CD4-positive, alpha-beta T cell treated with Interleukin-1 beta for 1 hour (primary cell): Measurements from ENCODE around the gene MCM10.
"Not testable (repeated sequence)": the region's sequence is repeated elsewhere in the genome, so short reads cannot be mapped to it uniquely, and the experiment has no call there.

ENCODE experiments used
- DNase-seq, 2 donors: peaks; one replicate each; pipeline ENCODE4 v3.0.0-alpha.2; 2020 to 2022

Gene MCM10

DNA sequence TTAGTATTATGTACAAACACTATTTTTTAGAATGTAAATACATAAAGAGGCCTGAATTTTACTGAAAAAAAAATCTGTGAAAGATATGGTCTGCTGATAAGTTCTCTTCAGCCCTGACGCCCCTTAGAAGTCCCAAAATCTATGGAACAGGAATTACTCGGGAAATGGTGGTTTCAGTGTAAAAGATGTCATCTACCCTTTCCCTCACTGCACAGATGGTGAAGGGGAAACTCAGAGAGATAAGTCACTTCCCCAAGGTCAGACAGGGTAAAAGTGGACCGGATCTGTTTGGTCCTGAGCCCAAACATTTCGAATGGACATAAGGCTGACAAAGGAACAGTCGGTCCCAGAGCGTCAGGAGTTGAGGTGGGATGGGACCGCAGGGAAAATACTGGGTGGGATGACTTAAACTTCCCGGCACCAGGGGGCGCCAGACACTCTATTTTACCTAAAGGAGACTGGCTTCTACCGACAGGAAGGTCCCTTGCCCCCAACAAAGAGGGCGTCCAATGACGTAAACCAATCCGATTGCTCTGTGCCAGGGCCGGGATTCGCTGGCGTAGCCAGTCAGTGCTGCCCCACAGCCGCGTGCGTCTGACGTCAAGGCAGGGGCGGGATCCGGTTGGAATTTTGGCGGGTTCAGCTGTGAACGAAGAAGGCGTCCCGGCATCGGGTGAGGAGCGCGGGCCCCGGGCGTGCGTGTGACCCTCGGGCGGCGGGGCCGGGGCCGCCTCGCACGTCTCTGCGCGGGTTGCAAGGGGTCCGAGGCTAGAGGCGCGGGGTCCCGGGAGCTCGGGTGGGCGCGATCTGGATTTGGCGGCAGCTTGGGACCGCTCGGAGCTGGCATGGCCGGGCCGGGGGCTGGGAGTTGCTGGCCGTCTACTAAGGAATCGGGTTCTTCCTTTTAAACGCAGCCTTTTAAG is at the start of gene MCM10:
TSS of gene MCM10 (plus strand) at position 625 of the 923 bp plus-strand sequence. CDS start 2,645 bp downstream, outside the sequence.
- DNase-seq, result peak; percentile 98

DNA sequence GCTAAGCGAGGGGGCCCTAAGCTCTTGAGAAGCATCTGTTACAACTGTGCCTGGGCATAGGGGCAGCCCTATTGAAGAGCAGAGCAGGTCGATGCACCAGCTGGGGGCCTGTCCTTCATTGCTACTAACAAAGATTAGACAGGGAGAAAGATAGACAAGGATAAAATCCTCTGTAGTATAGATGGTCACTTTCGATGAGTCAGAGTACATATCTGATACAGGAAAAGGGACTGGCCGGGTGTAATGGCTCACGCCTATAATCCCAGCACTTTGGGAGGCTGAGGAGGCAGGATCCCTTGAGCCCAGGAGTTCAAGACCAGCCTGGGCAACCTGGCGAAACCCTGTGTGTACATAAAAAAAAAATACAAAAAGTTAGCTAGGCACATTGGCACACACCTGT is 47.8 kb upstream of the MCM10 start:
- DNase-seq, result no peak

DNA sequence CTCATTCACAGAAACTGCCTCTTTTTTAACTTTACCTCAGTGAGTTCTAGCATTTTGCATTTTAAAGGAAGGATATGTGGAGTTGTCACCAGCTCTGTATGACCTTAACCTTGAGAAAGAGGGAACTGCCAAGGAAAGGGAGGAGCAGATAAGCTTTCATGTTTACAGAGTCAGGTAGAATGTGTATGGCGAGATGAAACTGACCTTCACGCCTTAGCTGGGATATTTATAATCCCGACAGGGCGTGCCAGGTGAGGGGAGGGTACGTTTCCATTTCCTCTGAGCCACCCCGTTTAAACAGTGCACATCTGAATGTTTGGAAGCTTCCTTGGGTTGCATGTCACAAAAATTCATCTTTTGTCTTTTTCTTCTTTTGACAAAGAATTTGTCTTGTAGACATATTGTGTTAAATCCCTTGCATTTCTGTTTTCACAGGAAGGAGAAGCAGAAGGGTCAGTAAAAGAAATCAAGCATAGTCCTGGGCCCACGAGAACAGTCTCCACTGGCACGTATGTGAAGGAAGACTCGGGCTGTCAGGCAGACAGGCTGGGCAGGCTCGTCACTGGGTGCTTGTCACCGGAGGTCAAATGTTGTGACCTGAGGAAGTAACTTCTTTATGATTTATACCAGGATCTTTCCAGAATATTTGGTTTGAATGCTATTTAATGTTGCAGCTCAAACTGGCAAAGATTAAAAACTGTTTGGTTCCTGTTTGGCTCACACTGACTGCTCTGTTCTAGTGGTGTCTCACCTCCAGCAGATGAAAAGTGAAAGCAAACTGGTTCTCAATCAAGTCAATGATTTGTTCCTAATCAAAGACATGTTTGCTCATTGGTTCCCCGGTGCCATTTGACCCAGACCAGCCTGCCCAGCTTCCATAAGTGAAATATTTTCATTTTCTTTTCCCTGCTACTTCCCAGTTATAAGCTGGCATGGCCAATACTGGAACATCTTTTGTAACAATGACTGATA is 45.2 kb upstream of the MCM10 start:
- peak in 1 of 2 donors; percentile 50 for DNase-seq

DNA sequence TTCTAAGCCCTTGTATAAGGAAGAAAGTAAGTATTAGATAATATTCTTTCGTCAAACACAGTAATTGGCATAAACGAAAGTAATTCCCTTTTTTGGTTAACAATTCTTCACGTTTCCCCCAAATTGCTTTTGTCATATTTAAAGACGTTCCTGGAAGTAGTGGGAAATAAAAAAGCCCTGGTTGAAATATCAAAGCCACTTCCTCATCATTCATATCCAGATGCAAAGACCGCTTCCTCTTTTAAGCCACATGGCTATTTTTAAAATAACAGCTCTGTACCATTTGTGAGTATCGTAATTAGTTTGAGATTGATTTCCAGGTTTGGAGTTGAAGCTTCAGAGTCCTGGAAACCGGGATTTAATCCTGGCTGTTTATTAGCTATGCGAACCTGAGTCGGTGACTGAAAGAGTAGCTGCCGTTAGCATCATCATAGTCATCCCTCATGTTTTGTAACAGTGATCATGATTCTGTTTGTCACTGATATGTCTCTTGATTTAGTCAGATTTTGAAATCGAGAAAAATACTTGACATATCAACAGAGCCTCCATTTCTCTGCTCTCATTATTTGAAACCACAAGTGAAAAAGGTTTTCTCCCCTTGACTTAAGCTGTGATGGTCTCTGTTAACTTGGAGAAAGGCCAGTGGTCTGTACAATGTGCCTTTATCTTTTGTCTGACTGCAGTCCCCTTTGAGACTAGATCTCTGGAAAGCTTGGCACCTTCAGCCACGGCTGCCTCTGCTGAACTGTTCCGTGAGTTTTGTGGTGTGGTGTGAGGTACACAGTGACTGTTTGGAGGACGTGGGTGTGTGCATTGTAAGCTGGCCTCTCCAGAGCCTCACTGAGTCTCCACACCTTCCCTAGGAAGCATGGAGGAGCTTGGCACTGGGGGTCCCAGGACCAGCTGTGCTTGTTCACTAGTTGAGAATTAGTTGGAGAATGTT is 43.2 kb upstream of the MCM10 start:
- DNase-seq, result no peak

DNA sequence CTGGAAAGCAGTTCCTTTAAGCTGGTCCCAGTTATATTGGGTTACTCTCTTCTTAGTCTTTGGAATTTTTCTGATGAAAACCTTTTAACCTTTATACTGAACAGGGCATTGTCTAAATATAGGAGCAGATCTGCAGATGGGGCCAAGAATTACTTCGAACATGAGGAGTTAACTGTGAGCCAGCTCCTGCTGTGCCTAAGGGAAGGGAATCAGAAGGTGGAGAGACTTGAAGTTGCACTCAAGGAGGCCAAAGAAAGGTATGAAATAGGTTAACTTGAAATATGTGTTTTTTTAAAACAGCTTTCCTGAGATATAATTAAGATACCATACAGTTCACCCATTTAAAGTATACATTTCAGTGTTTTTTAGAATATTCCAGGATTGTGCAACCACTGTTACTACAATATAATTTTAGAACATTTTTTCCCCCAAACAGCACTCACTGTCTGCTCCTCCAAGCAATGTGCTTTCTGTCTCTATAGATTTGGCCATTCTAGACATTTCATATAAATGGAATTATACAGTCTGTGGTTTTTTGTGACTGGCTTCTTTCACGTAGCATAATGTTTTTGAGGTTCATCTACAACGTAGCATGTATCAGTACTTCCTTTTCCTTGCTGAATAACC is 42.5 kb upstream of the MCM10 start:
- DNase-seq, result no peak

DNA sequence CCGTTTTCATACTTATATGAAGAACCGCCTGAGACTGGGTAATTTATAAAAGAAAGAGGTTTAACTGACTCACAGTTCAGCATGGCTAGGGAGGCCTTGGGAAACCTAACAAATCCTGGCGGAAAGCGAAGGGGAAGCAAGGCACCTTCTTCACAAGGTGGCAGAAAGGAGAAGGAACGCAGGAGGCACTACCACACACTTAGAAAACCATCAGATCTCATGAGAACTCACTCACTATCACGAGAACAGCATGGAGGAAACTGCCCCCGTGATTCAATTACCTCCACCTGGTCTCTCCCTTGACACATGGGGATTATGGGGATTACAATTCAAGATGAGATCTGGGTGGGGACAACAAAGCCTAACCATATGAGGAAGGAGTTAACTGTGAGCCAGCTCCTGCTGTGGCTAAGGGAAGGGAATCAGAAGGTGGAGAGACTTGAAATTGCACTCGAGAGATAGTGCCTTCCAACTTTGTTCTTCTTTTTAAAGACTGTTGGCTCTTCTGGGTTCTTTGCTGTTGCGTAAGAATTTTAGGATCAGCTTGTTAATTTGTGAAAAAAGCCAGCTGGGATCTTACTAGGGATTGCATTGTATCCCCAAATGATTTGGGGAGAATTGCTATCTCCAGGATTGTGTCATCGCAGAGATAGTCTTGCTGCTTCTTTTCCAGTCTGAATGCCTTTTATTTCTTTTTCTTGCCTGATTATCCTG is 40.4 kb upstream of the MCM10 start:
- DNase-seq, result no peak

DNA sequence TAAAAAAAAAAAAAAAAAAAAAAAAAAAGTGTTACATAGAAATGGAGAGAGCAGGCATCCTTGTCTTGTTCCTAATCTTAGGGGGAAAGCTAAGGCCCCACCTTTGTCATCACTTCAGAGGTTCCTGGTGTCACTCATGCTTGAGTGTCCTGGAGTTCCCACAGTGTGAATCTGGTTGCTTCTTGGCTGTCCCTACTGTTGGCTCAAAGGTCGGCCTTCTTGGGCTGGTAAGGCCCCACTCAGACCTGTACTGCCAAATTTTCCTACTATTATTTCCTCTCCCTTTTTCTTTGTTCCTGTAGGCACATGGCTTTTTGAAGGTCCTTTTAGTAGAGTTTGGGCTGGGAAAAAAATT is 39.9 kb upstream of the MCM10 start:
- DNase-seq, result no peak

DNA sequence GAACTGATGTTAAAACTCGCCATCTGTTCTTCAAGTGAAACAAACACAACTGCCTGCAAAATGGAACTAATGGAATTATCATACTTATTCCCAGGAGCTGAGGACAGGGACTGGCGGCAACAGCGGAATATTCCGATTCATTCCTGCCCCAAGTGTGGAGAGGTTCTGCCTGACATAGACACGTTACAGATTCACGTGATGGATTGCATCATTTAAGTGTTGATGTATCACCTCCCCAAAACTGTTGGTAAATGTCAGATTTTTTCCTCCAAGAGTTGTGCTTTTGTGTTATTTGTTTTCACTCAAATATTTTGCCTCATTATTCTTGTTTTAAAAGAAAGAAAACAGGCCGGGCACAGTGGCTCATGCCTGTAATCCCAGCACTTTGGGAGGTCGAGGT is 24.7 kb upstream of the MCM10 start:
- DNase-seq, result no peak

DNA sequence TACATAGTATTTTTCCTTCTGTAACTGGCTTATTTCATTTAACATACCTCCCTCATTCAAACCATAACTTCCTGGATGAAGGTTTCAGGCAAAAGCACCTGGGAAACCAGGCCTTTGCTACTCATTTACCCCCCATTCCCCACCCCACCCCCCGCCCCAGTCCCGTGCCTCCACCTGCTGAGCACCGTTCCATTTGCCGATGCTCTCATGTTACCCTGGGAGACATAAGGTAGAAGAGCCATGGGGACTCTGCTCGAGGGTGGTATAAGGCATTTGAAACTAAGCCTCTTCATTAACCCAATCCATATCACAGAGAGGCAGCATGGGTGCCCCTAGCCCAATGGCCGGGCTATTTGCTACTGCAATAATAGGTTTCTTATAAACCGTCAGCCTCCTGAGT is 22.2 kb upstream of the MCM10 start:
- DNase-seq, result no peak

DNA sequence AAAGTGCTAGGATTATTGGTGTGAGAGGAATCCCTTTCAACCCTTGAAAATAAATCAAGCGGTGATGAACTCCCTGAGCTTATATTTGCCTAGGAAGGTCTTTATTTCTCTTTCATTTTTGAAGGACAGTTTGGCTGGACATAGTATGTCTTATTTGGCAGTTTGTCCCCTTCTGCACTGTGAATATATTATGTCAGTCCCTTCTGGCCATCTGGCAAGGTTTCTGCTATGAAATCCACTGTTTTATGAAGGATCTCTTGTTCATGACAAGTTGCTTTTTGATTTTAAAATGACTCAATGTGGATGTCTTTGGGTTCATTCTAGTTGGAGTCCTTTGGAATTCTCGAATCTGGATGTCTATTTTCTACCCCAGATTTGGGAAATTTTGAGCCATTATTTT is 21.7 kb upstream of the MCM10 start:
- no peak for DNase-seq

DNA sequence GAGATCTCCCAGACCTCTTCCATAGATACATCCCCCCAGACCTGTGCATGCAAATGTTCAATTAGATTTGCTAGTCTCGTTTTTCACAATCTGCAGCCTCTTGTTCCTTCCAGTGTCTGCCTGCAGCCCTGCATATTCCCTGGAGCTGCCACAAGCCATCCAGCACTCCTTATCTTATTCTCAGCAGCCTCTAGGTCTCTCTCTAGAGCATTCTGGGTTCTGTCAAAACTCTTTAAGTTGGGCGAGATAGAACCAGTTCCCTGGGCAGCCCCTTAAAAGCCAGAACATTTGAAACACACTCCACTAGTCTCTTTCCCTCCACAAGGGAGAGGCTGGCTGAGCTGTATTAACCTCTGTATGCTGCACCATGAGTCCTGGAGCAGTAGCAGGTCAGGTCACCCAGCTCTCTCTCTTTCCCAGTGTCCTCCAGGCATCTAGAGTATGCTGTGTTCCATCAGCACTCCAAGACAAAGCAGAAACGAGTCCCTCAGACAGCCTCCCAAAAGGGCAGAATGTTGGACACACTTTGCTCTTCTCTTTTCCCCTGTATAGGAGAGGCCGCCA is 20.6 kb upstream of the MCM10 start:
- no peak for DNase-seq

DNA sequence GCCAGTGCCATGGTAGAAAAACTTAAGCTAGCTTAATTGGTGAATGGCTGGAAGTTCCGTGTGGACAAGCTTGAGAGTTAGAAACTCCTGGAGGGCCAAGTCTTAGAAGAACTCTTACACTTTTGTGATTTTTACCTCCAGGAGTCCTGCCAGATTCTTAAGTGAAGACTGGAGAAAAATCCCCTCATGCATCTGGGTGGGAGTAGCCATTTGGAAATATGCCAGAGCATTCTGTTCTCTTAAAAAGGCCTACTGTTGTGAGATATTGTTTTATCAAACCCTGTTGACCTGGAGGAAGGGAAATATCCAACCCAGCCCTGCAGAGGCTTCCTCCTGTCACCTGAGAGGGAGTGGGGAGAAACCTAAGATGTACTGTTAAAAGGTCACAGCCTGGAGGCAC is 17.6 kb upstream of the MCM10 start:
- no peak for DNase-seq

DNA sequence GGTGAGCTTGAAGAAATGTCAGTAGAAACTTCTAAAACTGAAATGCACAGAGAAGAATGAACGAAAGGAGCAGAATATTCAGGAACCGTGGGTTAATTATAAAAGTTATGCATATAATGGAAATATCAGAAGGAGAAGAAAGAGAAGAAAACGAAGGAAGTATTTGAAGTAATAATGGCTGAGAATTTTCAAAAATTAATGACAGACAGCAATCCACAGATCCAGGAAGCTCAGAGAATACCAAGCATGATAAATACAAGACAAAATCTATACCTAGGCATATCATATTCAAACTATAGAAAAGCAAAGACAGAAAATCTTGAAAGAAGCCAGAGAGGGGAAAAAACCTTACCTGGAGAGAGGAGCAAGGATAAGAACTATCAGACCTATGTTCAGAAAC is 16.5 kb upstream of the MCM10 start:
- no peak for DNase-seq

DNA sequence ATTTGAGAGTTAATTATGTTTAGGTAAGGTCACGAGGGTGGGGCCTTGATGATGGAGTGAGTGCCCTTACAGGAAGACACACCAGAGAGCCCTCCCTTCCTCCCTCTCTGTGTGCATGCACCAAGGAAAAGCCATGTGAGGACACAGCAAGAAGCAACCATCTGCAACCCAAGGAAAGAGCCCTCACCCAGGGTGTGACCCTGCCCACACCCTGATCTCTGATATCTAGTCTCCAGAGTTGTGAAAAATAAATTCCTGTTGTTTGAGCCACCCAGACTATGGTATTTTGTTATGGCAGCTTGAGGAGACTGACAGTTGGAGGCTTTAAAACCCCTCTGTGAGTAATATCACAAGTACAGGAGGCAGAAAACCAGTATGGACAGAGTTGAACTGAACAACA is 15.0 kb upstream of the MCM10 start:
- DNase-seq, result no peak

DNA sequence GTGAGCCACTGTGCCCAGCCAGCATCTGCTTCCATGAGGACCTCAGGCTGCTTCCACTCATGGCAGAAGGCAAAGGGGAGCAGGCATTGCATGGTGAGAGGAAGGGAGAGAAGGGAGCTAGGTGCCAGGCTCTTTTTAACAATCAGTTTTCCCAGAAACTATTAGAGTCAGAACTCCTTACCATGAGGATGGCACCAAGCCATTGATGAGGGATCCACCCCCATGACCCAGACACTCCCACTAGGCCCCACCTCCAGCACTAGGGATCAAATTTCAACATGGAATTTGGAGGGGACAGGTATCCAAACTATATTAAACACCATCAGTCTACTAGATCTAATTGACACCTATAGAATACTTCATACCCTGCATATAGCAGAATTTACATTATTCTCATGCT is 14.2 kb upstream of the MCM10 start:
- no peak for DNase-seq

DNA sequence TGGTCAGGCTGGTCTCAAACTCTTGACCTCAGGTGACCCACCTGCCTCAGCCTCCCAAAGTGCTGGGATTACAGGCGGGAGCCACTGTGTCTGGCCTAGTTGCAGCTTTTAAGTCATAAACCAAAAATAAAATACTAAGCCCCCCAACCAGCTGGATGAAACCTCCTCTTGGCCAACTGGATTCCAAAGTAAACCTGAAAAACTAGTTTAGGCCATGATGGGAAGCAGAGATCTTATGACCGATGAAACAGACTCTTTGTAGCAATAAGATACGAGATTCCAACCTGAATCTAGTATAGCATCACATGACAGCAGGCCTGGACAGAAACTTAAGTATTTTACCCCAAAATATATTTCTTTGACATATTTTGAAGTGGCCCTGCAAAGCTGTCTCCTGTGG is 9.1 kb upstream of the MCM10 start:
- DNase-seq, result no peak

DNA sequence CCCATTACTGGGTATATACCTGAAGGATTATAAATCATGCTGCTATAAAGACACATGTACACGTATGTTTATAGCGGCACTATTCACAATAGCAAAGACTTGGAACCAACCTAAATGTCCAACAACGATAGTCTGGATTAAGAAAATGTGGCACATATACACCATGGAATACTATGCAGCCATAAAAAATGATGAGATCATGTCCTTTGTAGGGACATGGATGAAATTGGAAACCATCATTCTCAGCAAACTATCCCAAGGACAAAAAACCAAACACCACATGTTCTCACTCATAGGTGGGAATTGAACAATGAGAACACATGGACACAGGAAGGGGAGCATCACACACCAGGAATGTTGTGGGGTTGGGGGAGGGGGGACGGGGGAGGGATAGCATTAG is 5.5 kb upstream of the MCM10 start:
- not testable (repeated sequence) for DNase-seq

DNA sequence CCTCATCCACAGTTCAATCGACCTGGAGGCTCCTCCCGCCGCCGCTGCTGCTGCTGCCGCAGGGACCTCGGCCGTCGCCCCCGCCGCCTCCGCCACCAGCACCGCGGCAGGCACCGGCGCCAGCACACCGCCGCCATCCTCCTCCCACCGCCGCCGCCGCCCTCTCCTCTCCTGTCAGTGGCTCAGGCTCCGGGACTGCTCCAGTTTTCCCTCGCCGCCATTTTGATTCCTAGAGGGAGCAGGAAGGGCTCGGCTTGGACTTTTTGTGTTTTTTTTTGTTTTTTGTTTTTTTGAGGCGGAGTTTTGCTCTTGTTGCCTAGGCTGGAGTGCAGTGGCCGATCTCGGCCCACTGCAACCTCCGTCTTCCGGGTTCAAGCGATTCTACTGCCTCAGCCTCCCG is 3.0 kb upstream of the MCM10 start:
- peak; percentile 13 to 24 for DNase-seq

DNA sequence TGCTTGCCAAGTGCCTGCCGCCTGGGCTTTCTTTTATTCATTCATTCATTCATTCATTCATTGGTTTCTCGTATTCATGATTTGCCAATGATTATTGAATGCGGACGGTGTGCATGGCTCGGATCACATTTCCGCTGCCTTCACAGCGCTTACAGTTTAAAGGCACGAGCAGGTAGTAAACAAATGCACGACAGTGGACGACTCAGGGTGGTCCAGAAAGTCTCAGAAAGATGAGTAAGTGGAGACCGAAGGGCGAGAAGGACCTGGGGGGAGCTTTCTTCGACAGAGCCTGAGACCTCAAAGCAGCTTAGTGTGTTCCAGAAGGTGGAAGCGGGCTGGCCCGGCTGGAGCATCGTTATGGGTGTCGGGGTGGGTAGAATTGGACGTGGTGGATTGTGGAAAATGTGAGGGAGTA is 506 bp downstream of the MCM10 start:
- DNase-seq, result no peak

DNA sequence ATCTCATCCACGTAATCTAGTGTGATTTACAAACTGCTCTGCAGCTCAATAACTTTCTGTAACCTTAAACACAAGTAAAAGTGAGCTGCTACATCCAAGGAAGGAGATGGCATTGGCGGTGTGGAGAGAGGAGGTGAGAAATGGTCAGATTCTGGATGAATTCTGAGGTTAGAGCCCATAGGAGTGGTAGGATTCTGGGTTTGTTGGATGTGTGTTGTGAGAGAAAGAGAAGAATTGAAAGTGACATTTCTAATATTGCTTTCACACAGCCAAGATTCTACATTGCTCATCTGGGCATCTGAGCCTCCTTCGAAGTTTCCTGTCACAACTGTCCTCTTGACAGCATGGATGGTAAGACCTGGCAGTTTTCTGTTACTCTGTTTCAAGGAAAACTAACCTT is 2.5 kb downstream of the MCM10 start:
- no peak for DNase-seq

DNA sequence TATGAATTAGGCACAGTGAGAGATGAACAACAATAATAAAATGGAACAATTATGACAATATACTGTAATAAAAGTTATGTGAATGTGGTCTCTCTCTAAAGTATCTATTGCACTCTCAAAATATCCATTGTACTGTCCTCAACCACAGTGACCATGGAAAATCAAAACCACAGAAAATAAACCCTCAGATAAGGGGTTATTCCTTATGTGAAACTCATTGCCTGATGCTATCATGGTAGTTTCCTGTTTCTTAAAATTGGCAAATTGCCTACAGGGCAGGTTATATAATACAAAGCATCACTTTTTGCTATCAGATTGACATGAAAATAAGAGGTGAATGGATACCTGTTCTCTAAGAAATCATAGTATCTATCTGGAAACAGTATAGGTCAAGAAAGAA is 3.8 kb downstream of the MCM10 start:
- peak in 1 of 2 donors; percentile 14 for DNase-seq
